H1 (cell line): Measurements from ENCODE around the gene NYAP2. TPM values are rescaled to one million over a fixed set of nuclear protein-coding genes. Genes with fewer than 3 reads are reported as not detected.

Experiments used
- BRCA1 ChIP-seq: IDR thresholded peaks from 2 replicates; pipeline ENCODE4 v1.6.1; 2012; ENCODE audit warnings: low read depth, low read length, improper control_type of control experiment
- CBX8 ChIP-seq: fragments of 300-800, 300-1000 bp; sonication (generic); IDR thresholded peaks from 2 replicates; pipeline ENCODE4 v1.7.1; 2016; ENCODE audit warnings: low read depth, low read length, borderline replicate concordance
- CTBP2 ChIP-seq: IDR thresholded peaks from 2 replicates; pipeline ENCODE4 v1.7.0; 2011; ENCODE audit warnings: borderline replicate concordance, mild to moderate bottlenecking, moderate library complexity, mixed read lengths, low read length; ENCODE audit not compliant: insufficient read depth, insufficient read length
- EP300 ChIP-seq, 2 experiments: IDR thresholded peaks; 1 replicate in 1 of 2; 2 replicates in 1 of 2; pipeline ENCODE4 v1.6.1; 2011 to 2012; ENCODE audit warnings: low read depth in 2 of 2, low read length in 2 of 2, mild to moderate bottlenecking in 2 of 2, borderline replicate concordance in 1 of 2, inconsistent platforms in 1 of 2, moderate library complexity in 1 of 2
- HDAC2 ChIP-seq, 2 experiments: fragments of 300-600 bp in 1 of 2; sonication (generic) in 1 of 2; IDR thresholded peaks; 2 replicates each; pipeline ENCODE4 v1.6.1; 2011 to 2012; ENCODE audit warnings: low read depth in 2 of 2, low read length in 2 of 2, mild to moderate bottlenecking in 2 of 2, moderate library complexity in 2 of 2, borderline replicate concordance in 1 of 2, inconsistent platforms in 1 of 2
- JUN ChIP-seq: IDR thresholded peaks from 2 replicates; pipeline ENCODE4 v1.6.1; 2011; ENCODE audit warnings: low read depth, mild to moderate bottlenecking, improper control_type of control experiment, low read length
- NANOG ChIP-seq: IDR thresholded peaks from 2 replicates; pipeline ENCODE4 v1.6.1; 2011; ENCODE audit warnings: low read length, low read depth, mild to moderate bottlenecking, inconsistent platforms; ENCODE audit not compliant: insufficient read depth, poor library complexity, severe bottlenecking
- POLR2A ChIP-seq, 2 experiments: IDR thresholded peaks; 1 replicate in 1 of 2; 2 replicates in 1 of 2; pipeline ENCODE4 v1.6.1; 2011; ENCODE audit warnings: low read depth in 2 of 2, low read length in 2 of 2, mild to moderate bottlenecking in 2 of 2; ENCODE audit errors: control extremely low read depth in 1 of 2
- POLR2AphosphoS5 ChIP-seq: IDR thresholded peaks from 2 replicates; pipeline ENCODE4 v1.6.1; 2011; ENCODE audit warnings: low read depth, low read length
- RAD21 ChIP-seq, 2 experiments: IDR thresholded peaks in 1 of 2; conservative IDR thresholded peaks in 1 of 2; 2 replicates each; pipeline ENCODE4 v1.6.1; 2011; ENCODE audit warnings: low read depth in 2 of 2, low read length in 2 of 2, improper control_type of control experiment in 1 of 2, inconsistent platforms in 1 of 2, mild to moderate bottlenecking in 1 of 2, moderate library complexity in 1 of 2
- RFX5 ChIP-seq: IDR thresholded peaks from 2 replicates; pipeline ENCODE4 v1.6.1; 2011; ENCODE audit warnings: low read depth, low read length, improper control_type of control experiment, borderline replicate concordance
- SP4 ChIP-seq: IDR thresholded peaks from 2 replicates; pipeline ENCODE4 v1.6.1; 2012; ENCODE audit warnings: low read length, inconsistent platforms
- SRF ChIP-seq: IDR thresholded peaks from 2 replicates; pipeline ENCODE4 v1.6.1; 2011; ENCODE audit warnings: mild to moderate bottlenecking, low read depth, low read length, moderate library complexity
- TEAD4 ChIP-seq: IDR thresholded peaks from 2 replicates; pipeline ENCODE4 v1.6.1; 2012; ENCODE audit warnings: low read depth, low read length, inconsistent platforms, mixed read lengths
- YY1 ChIP-seq: IDR thresholded peaks from 2 replicates; pipeline ENCODE4 v1.6.1; 2011; ENCODE audit warnings: low read depth, mild to moderate bottlenecking, low read length
- polyA plus RNA-seq, 7 experiments: library from polyadenylated mRNA; depleted of rRNA in 3 of 7; stranded (reverse) in 5 of 7; unstranded in 2 of 7; fragments of >200 nt in 5 of 7; fragments of 200-250 nt in 2 of 7; gene quantifications; 1 replicate in 5 of 7; 2 replicates in 1 of 7; 4 replicates in 1 of 7; pipeline versions ENCODE4 v1.2.1 to v1.2.3, GENCODE V29; 2011 to 2013; ENCODE audit warnings: missing spikeins in 2 of 7, mixed read lengths in 2 of 7
- total RNA-seq: library from RNA; stranded (reverse); fragmentation: NEBNext Ultra II Directional; extraction: Animal tissue kit (Norgen Biotek cat#: 25700); gene quantifications from 2 replicates; pipeline ENCODE4 v1.2.1, GENCODE V29; 2021

NYAP2 gene
- total and polyA plus RNA-seq, 2 of the 8 experiments (the other 6 are each of a cell fraction or from before 2014, with no cell fraction given) = not detected

DNA sequence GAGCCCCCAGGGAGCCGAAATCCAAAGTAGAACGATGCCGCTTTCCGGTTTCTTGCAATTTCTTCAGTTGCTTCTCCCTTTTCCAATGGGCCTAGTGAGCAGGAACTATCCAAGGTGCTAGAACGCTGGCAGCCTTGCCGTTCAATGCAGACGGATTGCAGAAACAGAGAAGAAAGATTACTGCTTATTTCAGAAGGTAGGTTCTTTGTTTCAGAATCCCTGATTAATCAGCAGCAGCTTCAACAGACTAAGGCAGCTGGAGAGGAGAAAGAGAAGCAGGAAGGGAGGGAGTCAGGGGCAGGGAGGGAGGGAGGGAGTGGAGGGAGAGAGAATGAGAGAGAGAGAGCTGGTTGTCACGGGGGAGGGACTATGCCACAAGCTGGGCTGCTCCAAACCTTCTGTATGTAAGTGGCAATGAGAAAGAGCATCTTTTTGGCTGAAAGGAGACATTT is 576 bp downstream of the NYAP2 start (continued):
- TF ChIP-seq RFX5 (no peak), SRF (no peak), BRCA1 (no peak), CTBP2 (no peak), RAD21 (IDR thresholded peaks at IDR 0.05 in 1 of 2, conservative IDR thresholded peaks at IDR 0.05 in 1 of 2; ENCODE audit: low read depth in 2 of 2, low read length in 2 of 2) (0 out of 4 replicates have a peak, but pooled peaks have one; percentile 9 to 14), CBX8 (no peak), POLR2A (IDR thresholded peaks at IDR 0.05; ENCODE audit: control extremely low read depth in 1 of 2, low read depth in 2 of 2, low read length in 2 of 2) (no peak), SP4 (no peak), POLR2AphosphoS5 (no peak), HDAC2 (IDR thresholded peaks at IDR 0.05; ENCODE audit: borderline replicate concordance in 1 of 2, low read depth in 2 of 2, low read length in 2 of 2) (0 out of 4 replicates have a peak, but pooled peaks of 1 of the 2 experiments have one; percentile 54), EP300 (IDR thresholded peaks at IDR 0.05; ENCODE audit: borderline replicate concordance in 1 of 2, low read depth in 2 of 2, low read length in 2 of 2) (no peak), NANOG (no peak), TEAD4 (no peak; the same call in 1 of the 2 replicates), JUN (no peak), YY1 (no peak)
